Spleen (tissue), 7 donors: ENCODE measurements around the gene APAF1.

ENCODE experiments used
- POLR2A ChIP-seq, 3 donors: fragments of 450-650 bp; IDR thresholded peaks; one replicate each; pipeline ENCODE4 v1.5.1; 2017; ENCODE audit warnings: antibody characterized with exemption in 3 of 3, mild to moderate bottlenecking in 1 of 3
- TF ChIP-seq, protein P1 (sequence below), 11 experiments: fragments of 200-600 bp in 7 of 11; fragments of 450-650 bp in 4 of 11; sonication (generic) in 4 of 11; IDR thresholded peaks in 8 of 11; conservative IDR thresholded peaks in 3 of 11; 1 replicate in 7 of 11; 2 replicates in 4 of 11; pipeline versions ENCODE4 v1.4.0 to v1.8.0; 2016 to 2021; ENCODE audit warnings: antibody characterized with exemption in 11 of 11, inconsistent platforms in 4 of 11, mild to moderate bottlenecking in 1 of 11
- donor health status: DM: no; HTN: no; CAD: no; lungs with moderate emphysema.
- donor health status: DM: no; HTN: no; CAD: no.
- donor health status: DM: no; HTN: no; CAD: no.

GRCh38 chr12:98767248-98767647 lies 122.2 kb downstream of the APAF1 start:
- TF ChIP-seq, protein P1, sequence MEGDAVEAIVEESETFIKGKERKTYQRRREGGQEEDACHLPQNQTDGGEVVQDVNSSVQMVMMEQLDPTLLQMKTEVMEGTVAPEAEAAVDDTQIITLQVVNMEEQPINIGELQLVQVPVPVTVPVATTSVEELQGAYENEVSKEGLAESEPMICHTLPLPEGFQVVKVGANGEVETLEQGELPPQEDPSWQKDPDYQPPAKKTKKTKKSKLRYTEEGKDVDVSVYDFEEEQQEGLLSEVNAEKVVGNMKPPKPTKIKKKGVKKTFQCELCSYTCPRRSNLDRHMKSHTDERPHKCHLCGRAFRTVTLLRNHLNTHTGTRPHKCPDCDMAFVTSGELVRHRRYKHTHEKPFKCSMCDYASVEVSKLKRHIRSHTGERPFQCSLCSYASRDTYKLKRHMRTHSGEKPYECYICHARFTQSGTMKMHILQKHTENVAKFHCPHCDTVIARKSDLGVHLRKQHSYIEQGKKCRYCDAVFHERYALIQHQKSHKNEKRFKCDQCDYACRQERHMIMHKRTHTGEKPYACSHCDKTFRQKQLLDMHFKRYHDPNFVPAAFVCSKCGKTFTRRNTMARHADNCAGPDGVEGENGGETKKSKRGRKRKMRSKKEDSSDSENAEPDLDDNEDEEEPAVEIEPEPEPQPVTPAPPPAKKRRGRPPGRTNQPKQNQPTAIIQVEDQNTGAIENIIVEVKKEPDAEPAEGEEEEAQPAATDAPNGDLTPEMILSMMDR (IDR thresholded peaks at IDR 0.05 in 8 of 11, conservative IDR thresholded peaks at IDR 0.05 in 3 of 11) = no peak
- no peak for TF ChIP-seq POLR2A (IDR thresholded peaks at IDR 0.05)
